Measurements from ENCODE around the gene ING3.

The ING3 gene

DNA sequence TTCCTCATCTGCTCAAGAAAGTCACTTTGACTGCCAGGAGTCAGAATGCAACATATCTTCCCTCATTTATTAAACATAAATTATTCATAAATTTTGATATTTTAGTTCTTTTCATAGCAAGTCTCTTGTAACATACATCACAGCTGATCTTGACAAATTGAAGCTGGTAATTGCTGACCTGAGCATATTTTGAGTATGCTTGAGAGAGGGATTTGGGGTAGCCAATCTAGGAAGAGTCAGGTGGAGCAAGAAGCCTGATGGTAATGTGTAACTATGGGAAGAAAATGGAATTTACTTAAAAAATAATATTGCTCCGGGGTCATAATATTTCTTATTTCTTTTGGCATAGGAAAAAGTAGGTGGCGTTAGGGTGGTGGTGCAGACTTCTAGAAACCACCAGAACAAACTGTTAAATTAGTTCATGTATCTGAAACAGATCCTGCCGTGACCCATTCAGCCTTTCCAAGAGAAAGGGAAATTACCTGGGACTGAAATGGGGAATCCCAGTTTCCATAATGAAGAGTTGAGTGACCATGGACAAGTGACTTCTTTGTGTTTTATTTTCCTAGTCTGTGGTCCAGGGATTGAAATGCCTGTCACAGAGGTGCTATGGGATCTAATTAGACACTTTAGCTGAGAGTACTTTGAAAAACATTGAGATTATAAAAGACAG, 50.8 kb downstream of the ING3 start:
- POLR2A ChIA-PET, result no interaction called here
- H3K36me3 ChIP-seq (ENCODE audit: control insufficient read depth in 2 of 2, insufficient read depth in 1 of 2, low read length in 2 of 2), result no peaks in the 10 kb centered on the region
- no peaks in the 10 kb centered on the region for H3K4me1 ChIP-seq (ENCODE audit: control insufficient read depth, insufficient read depth, low read length)
- H3K27ac ChIP-seq (ENCODE audit: extremely low read depth, low read depth, low read length), result no peak overlapping the region
- TF ChIP-seq OSR2 (tag by site-specific recombination; IDR thresholded peaks at IDR 0.05) (no peak), ZNF341 (tag by site-specific recombination; IDR thresholded peaks at IDR 0.05; ENCODE audit: low read depth) (no peak)
- no peak overlapping the region for H3K4me3 ChIP-seq (ENCODE audit: low read depth, low read length)
- H3K9me3 ChIP-seq (ENCODE audit: control insufficient read depth, insufficient read depth, low read depth, low read length), result no peaks in the 10 kb centered on the region
- CTCF ChIA-PET, result interaction anchor here (3.4 to 6.1 kb wide), 2 partner anchors 13 to 80 kb away, joined by 10 to 40 read pairs; partner anchors contain the start of gene CPED1

- Histone ChIP-seq H3K4me1 (ENCODE audit: control insufficient read depth, insufficient read depth, low read length) (no peaks in the 10 kb centered on the region), H3K9me3 (ENCODE audit: control insufficient read depth, insufficient read depth, low read depth, low read length) (no peaks in the 10 kb centered on the region), H3K27ac (ENCODE audit: extremely low read depth, low read depth, low read length) (no peak overlapping the region), H3K4me3 (ENCODE audit: low read depth, low read length) (no peak overlapping the region), H3K36me3 (ENCODE audit: control insufficient read depth in 2 of 2, insufficient read depth in 1 of 2, low read length in 2 of 2) (no peaks in the 10 kb centered on the region)
- ChIA-PET POLR2A (no interaction called here), CTCF (interaction anchor here (6.1 kb wide), 1 partner anchor 13 kb away, joined by 40 read pairs; the partner anchor contains the start of gene CPED1)
- TF ChIP-seq ZNF10 (tag by site-specific recombination; IDR thresholded peaks at IDR 0.05) (no peak), ZNF707 (tag by site-specific recombination; IDR thresholded peaks at IDR 0.05) (no peak), PATZ1 (tag by site-specific recombination; IDR thresholded peaks at IDR 0.05) (no peak), ZFP41 (tag by site-specific recombination; IDR thresholded peaks at IDR 0.05; ENCODE audit: borderline replicate concordance) (no peak), ZNF791 (tag by site-specific recombination; IDR thresholded peaks at IDR 0.05) (no peak), SETDB1 (IDR thresholded peaks at IDR 0.05; ENCODE audit: insufficient read length, low read length) (no peak), ZNF785 (tag by site-specific recombination; IDR thresholded peaks at IDR 0.05) (no peak), ZBTB44 (tag by site-specific recombination; IDR thresholded peaks at IDR 0.05) (no peak), ZNF133 (tag by site-specific recombination; IDR thresholded peaks at IDR 0.05) (no peak), ZNF473 (tag by site-specific recombination; IDR thresholded peaks at IDR 0.05) (no peak), ZNF629 (tag by site-specific recombination; IDR thresholded peaks at IDR 0.05) (no peak), ZSCAN5A (tag by site-specific recombination; IDR thresholded peaks at IDR 0.05) (no peak), ZNF768 (tag by site-specific recombination; IDR thresholded peaks at IDR 0.05) (no peak)
- TF ChIP-seq, protein P1, sequence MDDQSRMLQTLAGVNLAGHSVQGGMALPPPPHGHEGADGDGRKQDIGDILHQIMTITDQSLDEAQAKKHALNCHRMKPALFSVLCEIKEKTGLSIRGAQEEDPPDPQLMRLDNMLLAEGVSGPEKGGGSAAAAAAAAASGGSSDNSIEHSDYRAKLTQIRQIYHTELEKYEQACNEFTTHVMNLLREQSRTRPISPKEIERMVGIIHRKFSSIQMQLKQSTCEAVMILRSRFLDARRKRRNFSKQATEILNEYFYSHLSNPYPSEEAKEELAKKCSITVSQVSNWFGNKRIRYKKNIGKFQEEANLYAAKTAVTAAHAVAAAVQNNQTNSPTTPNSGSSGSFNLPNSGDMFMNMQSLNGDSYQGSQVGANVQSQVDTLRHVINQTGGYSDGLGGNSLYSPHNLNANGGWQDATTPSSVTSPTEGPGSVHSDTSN (CRISPR knock-in tag; IDR thresholded peaks at IDR 0.05), result no peak
- TF ChIP-seq, protein P2, sequence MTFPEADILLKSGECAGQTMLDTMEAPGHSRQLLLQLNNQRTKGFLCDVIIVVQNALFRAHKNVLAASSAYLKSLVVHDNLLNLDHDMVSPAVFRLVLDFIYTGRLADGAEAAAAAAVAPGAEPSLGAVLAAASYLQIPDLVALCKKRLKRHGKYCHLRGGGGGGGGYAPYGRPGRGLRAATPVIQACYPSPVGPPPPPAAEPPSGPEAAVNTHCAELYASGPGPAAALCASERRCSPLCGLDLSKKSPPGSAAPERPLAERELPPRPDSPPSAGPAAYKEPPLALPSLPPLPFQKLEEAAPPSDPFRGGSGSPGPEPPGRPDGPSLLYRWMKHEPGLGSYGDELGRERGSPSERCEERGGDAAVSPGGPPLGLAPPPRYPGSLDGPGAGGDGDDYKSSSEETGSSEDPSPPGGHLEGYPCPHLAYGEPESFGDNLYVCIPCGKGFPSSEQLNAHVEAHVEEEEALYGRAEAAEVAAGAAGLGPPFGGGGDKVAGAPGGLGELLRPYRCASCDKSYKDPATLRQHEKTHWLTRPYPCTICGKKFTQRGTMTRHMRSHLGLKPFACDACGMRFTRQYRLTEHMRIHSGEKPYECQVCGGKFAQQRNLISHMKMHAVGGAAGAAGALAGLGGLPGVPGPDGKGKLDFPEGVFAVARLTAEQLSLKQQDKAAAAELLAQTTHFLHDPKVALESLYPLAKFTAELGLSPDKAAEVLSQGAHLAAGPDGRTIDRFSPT (tag by site-specific recombination; IDR thresholded peaks at IDR 0.05), result no peak
- TF ChIP-seq, protein P3, sequence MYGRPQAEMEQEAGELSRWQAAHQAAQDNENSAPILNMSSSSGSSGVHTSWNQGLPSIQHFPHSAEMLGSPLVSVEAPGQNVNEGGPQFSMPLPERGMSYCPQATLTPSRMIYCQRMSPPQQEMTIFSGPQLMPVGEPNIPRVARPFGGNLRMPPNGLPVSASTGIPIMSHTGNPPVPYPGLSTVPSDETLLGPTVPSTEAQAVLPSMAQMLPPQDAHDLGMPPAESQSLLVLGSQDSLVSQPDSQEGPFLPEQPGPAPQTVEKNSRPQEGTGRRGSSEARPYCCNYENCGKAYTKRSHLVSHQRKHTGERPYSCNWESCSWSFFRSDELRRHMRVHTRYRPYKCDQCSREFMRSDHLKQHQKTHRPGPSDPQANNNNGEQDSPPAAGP (tag by site-specific recombination; IDR thresholded peaks at IDR 0.05), result no peak
These were observed 51.6 kb downstream of the ING3 start for GRCh38 chr7:121002048-121002756.
